Kidney epithelial cell (primary cell): Measurements from ENCODE around the gene DDA1. TPM values are rescaled to one million over a fixed set of nuclear protein-coding genes. Genes with fewer than 3 reads are reported as not detected.
A peak's percentile ranks its signal among the peaks of the same experiment; 100 is the strongest.

Experiments
- DNase-seq: peaks from one replicate; pipeline ENCODE4 v3.0.0-alpha.2; 2010; ENCODE audit warnings: low read depth
- H3K27me3 ChIP-seq: 2 replicates; pipeline ENCODE4 v1.6.0; 2011; ENCODE audit warnings: low read length; ENCODE audit not compliant: control insufficient read depth, insufficient read depth
- H3K36me3 ChIP-seq: 2 replicates; pipeline ENCODE4 v1.5.1; 2011; ENCODE audit warnings: low read length; ENCODE audit not compliant: control insufficient read depth, insufficient read depth
- H3K4me3 ChIP-seq: 2 replicates; pipeline ENCODE4 v1.5.1; 2011; ENCODE audit warnings: low read depth, mild to moderate bottlenecking, control low read depth, low read length
- CTCF ChIP-seq: IDR thresholded peaks from 2 replicates; pipeline ENCODE4 v1.5.1; 2011; ENCODE audit warnings: mild to moderate bottlenecking, moderate library complexity, low read length, control low read depth, inconsistent platforms; ENCODE audit not compliant: insufficient read depth, poor library complexity, severe bottlenecking
- total RNA-seq: library from RNA; depleted of rRNA; stranded (reverse); fragments of >200 nt; gene quantifications from 2 replicates; pipeline ENCODE4 v1.2.3, GENCODE V29; 2015

DDA1 gene
- total RNA-seq, 1 donor from 2014 or later: 73.4 TPM

DNA sequence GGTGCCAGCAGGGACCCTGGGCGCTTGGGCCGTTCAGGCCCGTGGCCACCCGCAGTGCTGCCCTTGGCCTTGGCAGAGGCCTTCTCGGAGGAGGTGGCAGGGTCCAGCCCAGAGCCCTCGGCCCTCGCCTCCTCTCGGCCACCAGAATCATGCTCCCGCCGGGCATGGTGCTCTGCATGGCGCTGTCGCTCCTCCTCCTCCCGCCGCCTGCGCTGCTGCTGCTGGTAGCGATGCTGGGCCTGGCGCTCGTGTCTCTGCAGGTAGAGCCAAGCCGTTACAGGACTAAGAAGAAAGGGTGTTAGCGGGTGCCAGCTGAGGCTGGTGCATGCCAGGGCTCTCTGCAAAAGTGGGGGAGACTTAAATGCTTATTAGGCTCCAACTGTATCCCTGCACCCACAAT lies 15.8 kb downstream of the DDA1 start:
- Histone ChIP-seq H3K4me3 (no peak overlapping the region), H3K36me3 (peaks cover 5% of the 10 kb centered on the region), H3K27me3 (peaks cover 10% of the 10 kb centered on the region)
- TF ChIP-seq CTCF: no peak
- no peak for DNase-seq

DNA sequence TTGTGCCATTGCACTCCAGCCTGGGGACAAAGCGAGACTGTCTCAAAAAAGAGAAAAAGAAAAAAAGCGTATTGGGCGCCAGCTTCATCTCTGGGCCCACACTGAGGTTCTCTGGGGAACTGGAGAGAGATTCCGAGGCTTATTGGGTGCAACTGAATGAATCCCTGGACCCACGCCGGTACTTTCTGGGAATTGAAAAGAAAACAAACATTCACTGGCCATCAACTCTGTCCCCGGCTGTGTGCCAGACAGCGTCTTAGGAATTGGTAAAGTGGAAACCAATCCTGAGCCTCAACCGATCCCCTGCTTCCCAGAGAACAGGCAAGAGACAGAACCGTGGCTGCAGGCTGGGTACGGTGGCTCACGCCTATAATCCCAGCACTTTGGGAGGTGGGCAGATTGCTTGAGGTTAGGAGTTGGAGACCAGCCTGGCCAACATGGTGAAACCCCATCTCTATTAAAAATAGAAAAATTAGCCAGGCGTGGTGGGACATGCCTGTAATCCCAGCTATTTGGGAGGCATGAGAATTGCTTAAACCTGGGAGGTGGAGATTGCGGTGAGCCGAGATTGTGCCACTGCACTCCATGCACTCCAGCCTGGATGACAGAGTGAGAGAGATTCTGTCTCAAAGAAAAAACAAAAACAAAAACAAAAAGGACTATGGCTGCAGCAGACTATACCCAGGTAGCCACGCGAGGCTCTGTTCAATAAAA lies 16.7 kb downstream of the DDA1 start:
- DNase-seq: no peak
- peaks cover 3% of the 10 kb centered on the region for H3K36me3 ChIP-seq
- H3K4me3 ChIP-seq: no peak overlapping the region
- no peak for TF ChIP-seq CTCF
- H3K27me3 ChIP-seq: peaks cover 11% of the 10 kb centered on the region

GRCh38 chr19:17326595-17326966 lies 17.2 kb downstream of the DDA1 start:
- Histone ChIP-seq H3K27me3 (peaks cover 11% of the 10 kb centered on the region), H3K36me3 (peaks cover 3% of the 10 kb centered on the region), H3K4me3 (no peak overlapping the region)
- no peak for TF ChIP-seq CTCF
- no peak for DNase-seq

- H3K27me3 ChIP-seq: peaks cover 11% of the 10 kb centered on the region
- no peak overlapping the region for H3K4me3 ChIP-seq
- no peak for TF ChIP-seq CTCF
- H3K36me3 ChIP-seq: peaks cover 1% of the 10 kb centered on the region
- DNase-seq: no peak
Measured at GRCh38 chr19:17327068-17327653, 17.8 kb downstream of the DDA1 start.

- H3K4me3 ChIP-seq: peak overlapping the region; percentile 26
- peak; percentile 65 for TF ChIP-seq CTCF
- H3K36me3 ChIP-seq: peaks cover 1% of the 10 kb centered on the region
- peak; percentile 61 for DNase-seq
- peaks cover 11% of the 10 kb centered on the region for H3K27me3 ChIP-seq
Measured at GRCh38 chr19:17327654-17328516, 18.5 kb downstream of the DDA1 start.
